ENCODE measurements around the gene KLK4.

DNA sequence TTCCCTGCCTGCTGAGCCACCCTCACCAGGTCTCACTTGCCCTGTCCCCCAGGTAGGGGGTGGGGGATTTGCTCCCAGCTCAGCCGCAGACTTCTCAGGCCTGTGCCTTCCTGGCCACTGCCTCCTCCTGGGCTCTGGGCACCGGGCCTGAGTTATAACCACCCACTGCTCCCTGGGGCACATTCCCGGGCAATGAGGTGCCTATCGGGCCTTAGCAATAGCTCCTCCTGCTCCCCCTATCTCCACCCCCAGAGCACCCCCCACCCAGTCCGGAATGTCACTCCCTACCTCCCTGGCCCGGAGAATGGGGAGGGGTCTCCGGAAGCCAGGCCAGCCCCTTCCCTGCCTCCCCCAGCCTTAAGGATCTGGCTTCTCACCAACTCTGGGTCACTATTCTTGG is 41.7 kb upstream of the KLK4 start, which contains the start of gene KLK5:
- TF ChIP-seq EZH2 (IDR thresholded peaks at IDR 0.05; ENCODE audit: borderline replicate concordance, control insufficient read depth, low read depth, low read length), result no peak
- TF ChIP-seq, protein P1, sequence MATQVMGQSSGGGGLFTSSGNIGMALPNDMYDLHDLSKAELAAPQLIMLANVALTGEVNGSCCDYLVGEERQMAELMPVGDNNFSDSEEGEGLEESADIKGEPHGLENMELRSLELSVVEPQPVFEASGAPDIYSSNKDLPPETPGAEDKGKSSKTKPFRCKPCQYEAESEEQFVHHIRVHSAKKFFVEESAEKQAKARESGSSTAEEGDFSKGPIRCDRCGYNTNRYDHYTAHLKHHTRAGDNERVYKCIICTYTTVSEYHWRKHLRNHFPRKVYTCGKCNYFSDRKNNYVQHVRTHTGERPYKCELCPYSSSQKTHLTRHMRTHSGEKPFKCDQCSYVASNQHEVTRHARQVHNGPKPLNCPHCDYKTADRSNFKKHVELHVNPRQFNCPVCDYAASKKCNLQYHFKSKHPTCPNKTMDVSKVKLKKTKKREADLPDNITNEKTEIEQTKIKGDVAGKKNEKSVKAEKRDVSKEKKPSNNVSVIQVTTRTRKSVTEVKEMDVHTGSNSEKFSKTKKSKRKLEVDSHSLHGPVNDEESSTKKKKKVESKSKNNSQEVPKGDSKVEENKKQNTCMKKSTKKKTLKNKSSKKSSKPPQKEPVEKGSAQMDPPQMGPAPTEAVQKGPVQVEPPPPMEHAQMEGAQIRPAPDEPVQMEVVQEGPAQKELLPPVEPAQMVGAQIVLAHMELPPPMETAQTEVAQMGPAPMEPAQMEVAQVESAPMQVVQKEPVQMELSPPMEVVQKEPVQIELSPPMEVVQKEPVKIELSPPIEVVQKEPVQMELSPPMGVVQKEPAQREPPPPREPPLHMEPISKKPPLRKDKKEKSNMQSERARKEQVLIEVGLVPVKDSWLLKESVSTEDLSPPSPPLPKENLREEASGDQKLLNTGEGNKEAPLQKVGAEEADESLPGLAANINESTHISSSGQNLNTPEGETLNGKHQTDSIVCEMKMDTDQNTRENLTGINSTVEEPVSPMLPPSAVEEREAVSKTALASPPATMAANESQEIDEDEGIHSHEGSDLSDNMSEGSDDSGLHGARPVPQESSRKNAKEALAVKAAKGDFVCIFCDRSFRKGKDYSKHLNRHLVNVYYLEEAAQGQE (IDR thresholded peaks at IDR 0.05; ENCODE audit: low read depth, low read length), result no peak
- TF ChIP-seq MXI1 (IDR thresholded peaks at IDR 0.05; ENCODE audit: low read depth, low read length), result no peak
- TF ChIP-seq CTCF (IDR thresholded peaks at IDR 0.05 in 2 of 3, conservative IDR thresholded peaks at IDR 0.05 in 1 of 3; ENCODE audit: control insufficient read depth in 2 of 3, extremely low read depth in 1 of 3, insufficient read depth in 1 of 3, low read depth in 3 of 3, low read length in 3 of 3), result no peak
- TF ChIP-seq RCOR1 (conservative IDR thresholded peaks at IDR 0.05; ENCODE audit: low read depth, low read length), result no peak
- no peak for TF ChIP-seq SMARCA5 (IDR thresholded peaks at IDR 0.05)
- TF ChIP-seq HDGF (IDR thresholded peaks at IDR 0.05), result no peak
- TF ChIP-seq ZNF274 (IDR thresholded peaks at IDR 0.05; ENCODE audit: insufficient read depth, insufficient read length), result no peak
- TF ChIP-seq HDAC6 (IDR thresholded peaks at IDR 0.05; ENCODE audit: unreplicated experiment), result no peak
- no peak for TF ChIP-seq FOXM1 (IDR thresholded peaks at IDR 0.05; ENCODE audit: low read depth, low read length)
- TF ChIP-seq, protein P2, sequence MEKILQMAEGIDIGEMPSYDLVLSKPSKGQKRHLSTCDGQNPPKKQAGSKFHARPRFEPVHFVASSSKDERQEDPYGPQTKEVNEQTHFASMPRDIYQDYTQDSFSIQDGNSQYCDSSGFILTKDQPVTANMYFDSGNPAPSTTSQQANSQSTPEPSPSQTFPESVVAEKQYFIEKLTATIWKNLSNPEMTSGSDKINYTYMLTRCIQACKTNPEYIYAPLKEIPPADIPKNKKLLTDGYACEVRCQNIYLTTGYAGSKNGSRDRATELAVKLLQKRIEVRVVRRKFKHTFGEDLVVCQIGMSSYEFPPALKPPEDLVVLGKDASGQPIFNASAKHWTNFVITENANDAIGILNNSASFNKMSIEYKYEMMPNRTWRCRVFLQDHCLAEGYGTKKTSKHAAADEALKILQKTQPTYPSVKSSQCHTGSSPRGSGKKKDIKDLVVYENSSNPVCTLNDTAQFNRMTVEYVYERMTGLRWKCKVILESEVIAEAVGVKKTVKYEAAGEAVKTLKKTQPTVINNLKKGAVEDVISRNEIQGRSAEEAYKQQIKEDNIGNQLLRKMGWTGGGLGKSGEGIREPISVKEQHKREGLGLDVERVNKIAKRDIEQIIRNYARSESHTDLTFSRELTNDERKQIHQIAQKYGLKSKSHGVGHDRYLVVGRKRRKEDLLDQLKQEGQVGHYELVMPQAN (conservative IDR thresholded peaks at IDR 0.05), result no peak
- no peak for TF ChIP-seq EP300 (IDR thresholded peaks at IDR 0.05; ENCODE audit: borderline replicate concordance in 1 of 2, control insufficient read depth in 1 of 2, low read depth in 2 of 2, low read length in 2 of 2)

Measured in GM12878 (cell line).